Loucy (cell line): ENCODE results near the gene MYMK.

Source experiments
- H2AFZ ChIP-seq: fragments of 200-600 bp; sonication (generic); 2 replicates; pipeline ENCODE4 v1.6.0; 2016; ENCODE audit warnings: antibody characterized with exemption, mild to moderate bottlenecking, low read length, moderate library complexity
- H3F3A ChIP-seq: fragments of 200-600 bp; 2 replicates; pipeline ENCODE4 v1.6.0; 2016; ENCODE audit warnings: antibody characterized with exemption, low read depth, mild to moderate bottlenecking
- H3K27me3 ChIP-seq: fragments of 200-600 bp; sonication (generic); 2 replicates; pipeline ENCODE4 v1.6.1; 2014; ENCODE audit warnings: low read length, mild to moderate bottlenecking; ENCODE audit not compliant: insufficient read depth, poor library complexity, severe bottlenecking
- H3K36me3 ChIP-seq: fragments of 200-600 bp; sonication (generic); 2 replicates; pipeline ENCODE4 v1.6.1; 2016; ENCODE audit warnings: low read length; ENCODE audit not compliant: insufficient read depth
- H3K4me1 ChIP-seq: fragments of 200-600 bp; sonication (generic); 2 replicates; pipeline ENCODE4 v1.5.1; 2014; ENCODE audit warnings: low read length, mild to moderate bottlenecking; ENCODE audit not compliant: insufficient read depth, poor library complexity, severe bottlenecking
- H3K4me2 ChIP-seq: fragments of 200-600 bp; sonication (generic); 2 replicates; pipeline ENCODE4 v1.6.0; 2014; ENCODE audit warnings: antibody characterized with exemption, low read length, low read depth, mild to moderate bottlenecking; ENCODE audit not compliant: poor library complexity, severe bottlenecking
- H3K4me3 ChIP-seq: fragments of 200-600 bp; sonication (generic); 2 replicates; pipeline ENCODE4 v1.5.1; 2014; ENCODE audit warnings: low read length, mild to moderate bottlenecking, mixed read lengths; ENCODE audit not compliant: poor library complexity, severe bottlenecking
- H3K79me2 ChIP-seq: fragments of 200-600 bp; sonication (generic); 2 replicates; pipeline ENCODE4 v1.6.1; 2014; ENCODE audit warnings: low read length; ENCODE audit not compliant: insufficient read depth
- H3K9ac ChIP-seq: fragments of 200-600 bp; sonication (generic); 2 replicates; pipeline ENCODE4 v1.6.0; 2014; ENCODE audit warnings: mild to moderate bottlenecking, low read depth, low read length, moderate library complexity; ENCODE audit not compliant: poor library complexity, severe bottlenecking
- H3K9me2 ChIP-seq: fragments of 200-600 bp; sonication (generic); replicated peaks from 2 replicates; pipeline ENCODE4 v1.6.1; 2016; ENCODE audit warnings: low read depth, low read length, mixed read lengths
- H3K9me3 ChIP-seq: fragments of 200-600 bp; sonication (generic); 2 replicates; pipeline ENCODE4 v1.6.1; 2014; ENCODE audit warnings: mild to moderate bottlenecking, antibody characterized with exemption, low read length, low read depth; ENCODE audit not compliant: insufficient read depth
- H4K20me1 ChIP-seq: fragments of 200-600 bp; sonication (generic); 2 replicates; pipeline ENCODE4 v1.6.0; 2014; ENCODE audit warnings: antibody characterized with exemption, low read length, mild to moderate bottlenecking; ENCODE audit not compliant: insufficient read depth, poor library complexity, severe bottlenecking
- EZH2phosphoT487 ChIP-seq: fragments of 200-600 bp; IDR thresholded peaks from 2 replicates; pipeline ENCODE4 v1.6.1; 2018; ENCODE audit warnings: antibody characterized with exemption, mild to moderate bottlenecking, moderate library complexity, borderline replicate concordance
- TF ChIP-seq, protein P1 (sequence below): fragments of 200-600 bp; sonication (generic); conservative IDR thresholded peaks from 2 replicates; pipeline ENCODE4 v1.5.1; 2014; ENCODE audit warnings: mild to moderate bottlenecking, antibody characterized with exemption, low read length

MYMK gene

DNA sequence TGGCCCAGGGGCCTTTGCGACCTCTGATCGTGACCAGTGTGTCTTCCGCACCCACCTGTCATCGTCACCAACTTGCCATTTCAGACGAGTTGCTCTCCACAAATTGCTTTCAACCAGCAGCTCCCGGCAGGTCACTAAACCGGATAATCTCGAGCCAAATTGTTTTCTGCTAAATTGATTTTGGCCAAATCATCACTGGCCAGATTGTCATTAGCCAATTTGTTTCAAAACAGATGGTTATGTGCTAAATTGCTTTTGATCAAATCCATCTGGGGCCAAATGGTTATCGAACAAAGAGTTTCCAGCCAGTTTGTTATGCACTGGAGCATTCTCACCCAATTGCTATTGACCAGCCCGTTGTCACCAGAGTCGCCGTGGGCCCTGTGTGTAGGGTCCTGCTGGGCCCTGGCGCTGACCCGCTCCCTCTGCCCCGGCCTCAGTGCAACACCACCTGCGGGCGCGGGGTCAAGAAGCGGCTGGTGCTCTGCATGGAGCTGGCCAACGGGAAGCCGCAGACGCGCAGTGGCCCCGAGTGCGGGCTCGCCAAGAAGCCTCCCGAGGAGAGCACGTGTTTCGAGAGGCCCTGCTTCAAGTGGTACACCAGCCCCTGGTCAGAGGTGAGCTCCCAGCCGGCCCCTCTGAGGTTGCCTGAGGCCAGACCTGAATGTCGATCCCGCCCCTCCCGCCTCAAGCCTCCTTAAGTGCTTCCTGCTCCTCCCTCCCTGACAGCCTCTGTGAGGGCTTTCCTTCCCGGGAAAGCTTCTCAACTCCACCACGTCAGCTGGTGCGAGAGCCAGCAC is 45.3 kb upstream of the MYMK start:
- TF ChIP-seq, protein P1, sequence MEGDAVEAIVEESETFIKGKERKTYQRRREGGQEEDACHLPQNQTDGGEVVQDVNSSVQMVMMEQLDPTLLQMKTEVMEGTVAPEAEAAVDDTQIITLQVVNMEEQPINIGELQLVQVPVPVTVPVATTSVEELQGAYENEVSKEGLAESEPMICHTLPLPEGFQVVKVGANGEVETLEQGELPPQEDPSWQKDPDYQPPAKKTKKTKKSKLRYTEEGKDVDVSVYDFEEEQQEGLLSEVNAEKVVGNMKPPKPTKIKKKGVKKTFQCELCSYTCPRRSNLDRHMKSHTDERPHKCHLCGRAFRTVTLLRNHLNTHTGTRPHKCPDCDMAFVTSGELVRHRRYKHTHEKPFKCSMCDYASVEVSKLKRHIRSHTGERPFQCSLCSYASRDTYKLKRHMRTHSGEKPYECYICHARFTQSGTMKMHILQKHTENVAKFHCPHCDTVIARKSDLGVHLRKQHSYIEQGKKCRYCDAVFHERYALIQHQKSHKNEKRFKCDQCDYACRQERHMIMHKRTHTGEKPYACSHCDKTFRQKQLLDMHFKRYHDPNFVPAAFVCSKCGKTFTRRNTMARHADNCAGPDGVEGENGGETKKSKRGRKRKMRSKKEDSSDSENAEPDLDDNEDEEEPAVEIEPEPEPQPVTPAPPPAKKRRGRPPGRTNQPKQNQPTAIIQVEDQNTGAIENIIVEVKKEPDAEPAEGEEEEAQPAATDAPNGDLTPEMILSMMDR, result no peak
- no peak for TF ChIP-seq EZH2phosphoT487
- H3K4me1 ChIP-seq, result peaks cover 10% of the 10 kb centered on the region
- H3K36me3 ChIP-seq, result no peaks in the 10 kb centered on the region
- H3K4me2 ChIP-seq, result no peak overlapping the region
- no peaks in the 10 kb centered on the region for H3K9me3 ChIP-seq
- no peaks in the 10 kb centered on the region for H3K27me3 ChIP-seq
- H3K79me2 ChIP-seq, result no peaks in the 10 kb centered on the region
- no peak overlapping the region for H2AFZ ChIP-seq
- no peak overlapping the region for H3K4me3 ChIP-seq
- no peak overlapping the region for H3K9ac ChIP-seq
- H3F3A ChIP-seq, result no peaks in the 10 kb centered on the region
- no peaks in the 10 kb centered on the region for H3K9me2 ChIP-seq
- no peaks in the 10 kb centered on the region for H4K20me1 ChIP-seq

DNA sequence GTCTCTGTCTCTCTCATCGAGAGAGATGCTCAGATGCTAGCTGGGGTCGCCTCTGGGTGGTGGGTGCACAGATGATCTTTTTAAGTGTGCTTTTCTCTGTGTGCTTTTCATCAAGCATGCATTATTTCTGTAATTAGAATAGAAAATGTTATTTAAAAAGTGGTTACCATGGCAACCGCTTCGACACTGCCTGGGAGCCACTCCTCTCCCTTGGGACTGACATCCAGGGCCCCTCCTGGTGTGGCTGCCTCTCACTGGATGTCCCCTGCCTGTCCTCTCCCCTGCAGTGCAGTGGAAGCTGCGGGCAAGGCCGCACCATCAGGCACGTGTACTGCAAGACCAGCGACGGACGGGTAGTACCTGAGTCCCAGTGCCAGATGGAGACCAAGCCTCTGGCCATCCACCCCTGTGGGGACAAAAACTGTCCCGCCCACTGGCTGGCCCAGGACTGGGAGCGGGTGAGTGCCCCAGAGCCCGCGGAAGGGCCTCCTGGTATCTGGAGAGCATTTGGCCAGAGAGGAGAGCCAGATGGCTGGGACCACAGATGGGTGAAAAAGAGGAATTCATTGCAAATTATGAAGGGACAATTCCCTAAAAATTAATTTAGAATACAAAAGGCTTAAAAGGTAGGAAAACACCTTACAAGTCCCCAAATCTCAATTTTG is 44.5 kb upstream of the MYMK start:
- H3K4me1 ChIP-seq, result peaks cover 10% of the 10 kb centered on the region
- H3K9me3 ChIP-seq, result no peaks in the 10 kb centered on the region

DNA sequence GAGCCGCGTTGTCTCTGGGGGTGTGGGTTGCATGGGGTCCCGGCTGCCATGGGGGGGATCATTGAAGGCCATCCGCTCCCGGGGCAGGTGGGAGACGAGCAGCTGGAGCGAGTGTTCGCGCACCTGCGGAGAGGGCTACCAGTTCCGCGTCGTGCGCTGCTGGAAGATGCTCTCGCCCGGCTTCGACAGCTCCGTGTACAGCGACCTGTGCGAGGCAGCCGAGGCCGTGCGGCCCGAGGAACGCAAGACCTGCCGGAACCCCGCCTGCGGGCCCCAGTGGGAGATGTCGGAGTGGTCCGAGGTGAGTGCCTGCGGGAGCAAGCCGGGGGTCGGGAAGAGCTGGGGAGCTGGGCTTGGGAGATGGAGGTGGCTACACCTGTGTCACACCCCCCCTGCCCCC is 43.4 kb upstream of the MYMK start:
- Histone ChIP-seq H3K4me2 (no peak overlapping the region), H3K4me1 (peaks cover 10% of the 10 kb centered on the region), H3K79me2 (no peaks in the 10 kb centered on the region), H3K36me3 (no peaks in the 10 kb centered on the region), H3F3A (no peaks in the 10 kb centered on the region), H3K9me3 (no peaks in the 10 kb centered on the region), H3K27me3 (no peaks in the 10 kb centered on the region), H3K4me3 (no peak overlapping the region), H2AFZ (no peak overlapping the region), H4K20me1 (no peaks in the 10 kb centered on the region), H3K9ac (no peak overlapping the region), H3K9me2 (no peaks in the 10 kb centered on the region)
- TF ChIP-seq, protein P1, result no peak
- TF ChIP-seq EZH2phosphoT487, result no peak

More for the DNA sequence above, 44.5 kb upstream of the MYMK start:
- H3K4me2 ChIP-seq, result no peak overlapping the region
- no peak overlapping the region for H2AFZ ChIP-seq
- H3K27me3 ChIP-seq, result no peaks in the 10 kb centered on the region
- H4K20me1 ChIP-seq, result no peaks in the 10 kb centered on the region
- H3K9me2 ChIP-seq, result no peaks in the 10 kb centered on the region
- no peak for TF ChIP-seq EZH2phosphoT487
- TF ChIP-seq, protein P1, result no peak
- H3K79me2 ChIP-seq, result no peaks in the 10 kb centered on the region
- H3K4me3 ChIP-seq, result no peak overlapping the region
- H3F3A ChIP-seq, result no peaks in the 10 kb centered on the region
- H3K36me3 ChIP-seq, result no peaks in the 10 kb centered on the region
- no peak overlapping the region for H3K9ac ChIP-seq
